Karpas-422 (cell line): ENCODE data around the gene ACY1. TPM values are rescaled to one million over a fixed set of nuclear protein-coding genes. Genes with fewer than 3 reads are reported as not detected.
A peak's percentile ranks its signal among the peaks of the same experiment; 100 is the strongest.

Experiments used
- DNase-seq: peaks from one replicate; pipeline ENCODE4 v3.0.0-alpha.2; 2015
- H2AFZ ChIP-seq: fragments of 200-600 bp; sonication (generic); 2 replicates; pipeline ENCODE4 v1.6.1; 2014; ENCODE audit warnings: antibody characterized with exemption, low read length, mixed read lengths
- H3K27ac ChIP-seq: fragments of 200-600 bp; sonication (generic); 2 replicates; pipeline ENCODE4 v1.5.1; 2014; ENCODE audit warnings: mild to moderate bottlenecking, low read length, moderate library complexity
- H3K27me3 ChIP-seq: fragments of 200-600 bp; sonication (generic); 2 replicates; pipeline ENCODE4 v1.6.1; 2014; ENCODE audit warnings: low read length, mixed read lengths
- H3K36me3 ChIP-seq: fragments of 200-600 bp; sonication (generic); 2 replicates; pipeline ENCODE4 v1.6.1; 2014; ENCODE audit warnings: low read length, mixed read lengths; ENCODE audit not compliant: insufficient read depth
- H3K4me1 ChIP-seq: fragments of 200-600 bp; sonication (generic); 2 replicates; pipeline ENCODE4 v1.6.1; 2014; ENCODE audit warnings: mild to moderate bottlenecking, low read length, mixed read lengths
- H3K4me2 ChIP-seq: fragments of 200-600 bp; sonication (generic); 2 replicates; pipeline ENCODE4 v1.6.1; 2014; ENCODE audit warnings: low read length, low read depth, mild to moderate bottlenecking; ENCODE audit not compliant: poor library complexity, severe bottlenecking
- H3K4me3 ChIP-seq: fragments of 200-600 bp; sonication (generic); 2 replicates; pipeline ENCODE4 v1.5.1; 2014; ENCODE audit warnings: mild to moderate bottlenecking, antibody characterized with exemption, low read length, mixed read lengths
- H3K79me2 ChIP-seq: fragments of 200-600 bp; sonication (generic); 2 replicates; pipeline ENCODE4 v1.6.1; 2014; ENCODE audit warnings: mild to moderate bottlenecking, low read length, mixed read lengths
- H3K9ac ChIP-seq: fragments of 200-600 bp; sonication (generic); 2 replicates; pipeline ENCODE4 v1.6.0; 2014; ENCODE audit warnings: low read length
- H3K9me2 ChIP-seq: fragments of 200-600 bp; sonication (generic), shearing (Covaris generic); replicated peaks from 2 replicates; pipeline ENCODE4 v1.6.0; 2014; ENCODE audit warnings: mild to moderate bottlenecking, low read length, moderate library complexity; ENCODE audit not compliant: insufficient read depth
- H3K9me3 ChIP-seq: fragments of 300-700, 200-600 bp; sonication (generic); 2 replicates; pipeline ENCODE4 v1.6.1; 2014; ENCODE audit warnings: low read length, mixed read lengths
- H4K20me1 ChIP-seq: fragments of 200-600 bp; sonication (generic); 2 replicates; pipeline ENCODE4 v1.6.1; 2014; ENCODE audit warnings: mild to moderate bottlenecking, antibody characterized with exemption, low read length, low read depth; ENCODE audit not compliant: insufficient read depth
- total RNA-seq: library from RNA; depleted of rRNA; stranded (reverse); fragments of >200 nt; shearing (Covaris generic); gene quantifications from 2 replicates; pipeline ENCODE4 v1.2.3, GENCODE V29; 2014; ENCODE audit warnings: low replicate concordance

ACY1 gene
- total RNA-seq, 1 experiment from 2014 or later, result 71.0 TPM

DNA sequence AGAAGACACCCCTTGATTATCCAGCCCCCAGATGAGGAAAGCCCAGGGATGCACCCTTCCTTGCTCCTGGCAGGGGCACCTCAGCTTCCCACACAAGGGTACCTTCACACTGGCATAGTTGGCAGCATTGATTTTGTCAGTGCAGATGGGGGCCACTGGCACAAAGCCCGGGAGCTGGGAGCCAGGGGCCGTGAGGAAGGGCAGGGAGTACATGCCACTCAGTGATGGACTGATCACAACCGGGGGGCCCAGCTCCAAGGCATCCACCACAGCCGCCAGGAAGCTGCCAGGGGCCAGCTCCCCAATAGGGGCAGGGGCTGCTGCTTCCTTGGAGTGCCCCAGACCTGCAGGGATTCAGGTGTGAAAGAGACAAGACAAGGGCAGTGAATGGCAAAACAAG, 13.5 kb upstream of the ACY1 start:
- Histone ChIP-seq H3K9me3 (no peaks in the 10 kb centered on the region), H3K9ac (no peak overlapping the region), H3K4me1 (peaks cover 56% of the 10 kb centered on the region), H3K27ac (no peak overlapping the region; the same call in 1 of the 2 replicates), H3K27me3 (no peaks in the 10 kb centered on the region), H3K79me2 (peaks cover 30% of the 10 kb centered on the region), H3K4me3 (no peak overlapping the region), H3K36me3 (0 out of 2 replicates have a peak, but pooled peaks cover 2% of the 10 kb centered on the region), H3K9me2 (no peaks in the 10 kb centered on the region), H2AFZ (no peak overlapping the region), H3K4me2 (no peak overlapping the region), H4K20me1 (no peaks in the 10 kb centered on the region)
- DNase-seq, result no peak

DNA sequence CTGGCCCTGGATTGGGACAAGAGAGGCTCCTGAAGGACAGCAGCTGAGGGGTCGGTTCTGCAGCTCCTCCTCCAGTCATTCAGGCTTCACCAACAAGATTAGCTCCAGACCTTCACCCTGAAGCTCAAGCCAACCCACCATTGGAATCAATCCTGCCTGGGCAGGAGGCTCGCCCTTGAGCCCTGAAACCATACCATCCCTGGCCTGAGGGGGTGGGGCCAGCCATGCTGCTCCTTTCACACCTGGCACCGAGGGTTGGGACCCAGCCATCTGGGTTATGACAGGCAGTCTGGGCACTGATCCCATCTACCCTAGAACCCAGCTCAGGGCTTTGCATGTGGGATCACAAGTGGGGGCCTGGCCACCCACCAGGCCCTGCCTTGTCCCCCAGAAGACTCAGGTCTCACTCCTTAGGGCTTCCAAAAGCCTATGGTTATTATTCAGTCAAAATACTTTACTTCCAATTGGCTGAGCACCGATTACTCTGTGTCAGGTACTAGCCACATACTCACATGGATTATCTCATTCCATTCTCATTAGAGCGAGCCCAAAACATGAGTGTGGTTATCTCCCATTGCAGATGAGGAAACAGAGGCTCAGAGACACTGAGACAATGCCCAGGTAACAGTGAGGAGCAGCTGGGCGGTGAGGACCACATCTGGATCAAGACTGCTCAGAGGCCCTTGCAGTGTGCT, 12.6 kb upstream of the ACY1 start:
- Histone ChIP-seq H3K27ac (no peak overlapping the region; the same call in 1 of the 2 replicates), H3K9ac (no peak overlapping the region), H3K4me3 (no peak overlapping the region)

DNA sequence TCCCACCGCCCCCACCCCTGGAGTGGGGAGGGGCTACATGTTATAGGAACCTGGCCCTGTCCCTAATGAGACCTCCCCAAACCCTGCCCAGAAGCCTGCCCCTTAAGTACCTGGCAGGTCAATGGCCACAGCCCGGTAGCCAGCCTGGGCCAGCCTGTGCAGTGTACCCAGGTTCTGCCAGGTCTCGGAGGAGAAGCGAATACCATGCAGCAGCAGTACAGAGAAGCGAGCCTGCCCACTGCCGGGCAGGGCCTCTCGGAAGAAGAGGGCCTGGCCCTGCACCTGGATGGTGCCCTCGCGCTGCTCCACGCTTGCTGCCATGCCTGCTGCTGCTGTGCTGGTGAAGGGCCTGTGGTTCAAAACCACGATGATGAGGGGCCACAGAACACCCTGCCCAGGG, 12.0 kb upstream of the ACY1 start:
- peaks cover 36% of the 10 kb centered on the region for H3K79me2 ChIP-seq
- no peaks in the 10 kb centered on the region for H3K9me2 ChIP-seq
- H3K9ac ChIP-seq, result no peak overlapping the region
- H2AFZ ChIP-seq, result no peak overlapping the region
- H3K9me3 ChIP-seq, result no peaks in the 10 kb centered on the region
- H3K27me3 ChIP-seq, result no peaks in the 10 kb centered on the region
- no peak overlapping the region for H3K27ac ChIP-seq
- no peak for DNase-seq
- no peak overlapping the region for H3K4me3 ChIP-seq
- peaks cover 60% of the 10 kb centered on the region for H3K4me1 ChIP-seq
- H3K36me3 ChIP-seq, result 0 out of 2 replicates have a peak, but pooled peaks cover 2% of the 10 kb centered on the region
- no peaks in the 10 kb centered on the region for H4K20me1 ChIP-seq
- peak overlapping the region; percentile 21 for H3K4me2 ChIP-seq

More for the DNA sequence above, 12.6 kb upstream of the ACY1 start:
- Histone ChIP-seq H2AFZ (no peak overlapping the region), H3K9me3 (no peaks in the 10 kb centered on the region), H4K20me1 (no peaks in the 10 kb centered on the region), H3K36me3 (0 out of 2 replicates have a peak, but pooled peaks cover 2% of the 10 kb centered on the region), H3K4me2 (peak overlapping the region; percentile 21), H3K79me2 (peaks cover 36% of the 10 kb centered on the region), H3K9me2 (no peaks in the 10 kb centered on the region), H3K27me3 (no peaks in the 10 kb centered on the region), H3K4me1 (peaks cover 61% of the 10 kb centered on the region)
- no peak for DNase-seq

GRCh38 chr3:51974277-51974962, 8.9 kb upstream of the ACY1 start:
- Histone ChIP-seq H2AFZ (peak overlapping the region; percentile 76; the same call in 1 of the 2 replicates), H3K36me3 (0 out of 2 replicates have a peak, but pooled peaks cover 2% of the 10 kb centered on the region), H3K9me3 (no peaks in the 10 kb centered on the region), H3K4me3 (peak overlapping the region; percentile 96), H3K27ac (peak overlapping the region; percentile 90), H3K4me2 (peak overlapping the region; percentile 97), H3K9ac (peak overlapping the region; percentile 99), H4K20me1 (no peaks in the 10 kb centered on the region), H3K27me3 (no peaks in the 10 kb centered on the region), H3K9me2 (no peaks in the 10 kb centered on the region), H3K4me1 (peaks cover 41% of the 10 kb centered on the region), H3K79me2 (peaks cover 46% of the 10 kb centered on the region)
- peak; percentile 77 for DNase-seq

- DNase-seq, result peak; percentile 93
- Histone ChIP-seq H3K27me3 (no peaks in the 10 kb centered on the region), H4K20me1 (no peaks in the 10 kb centered on the region), H3K27ac (peak within 1 kb of the TSS; percentile 90), H3K36me3 (0 out of 2 replicates have a peak, but pooled peaks cover 2% of the 10 kb centered on the region), H3K4me1 (peaks cover 40% of the 10 kb centered on the region), H3K79me2 (peaks cover 47% of the 10 kb centered on the region), H3K9me2 (no peaks in the 10 kb centered on the region), H3K9ac (peak within 1 kb of the TSS; percentile 99), H3K4me2 (peak within 1 kb of the TSS; percentile 97), H3K4me3 (peak within 1 kb of the TSS; percentile 96), H2AFZ (peak within 1 kb of the TSS; percentile 76), H3K9me3 (no peaks in the 10 kb centered on the region)
Measured at GRCh38 chr3:51974963-51975851, 8.1 kb upstream of the ACY1 start, which contains the start of gene ABHD14A. ABHD14A (plus strand) TSS chr3:51975064; CDS start chr3:51975136, 72 bp downstream.

DNA sequence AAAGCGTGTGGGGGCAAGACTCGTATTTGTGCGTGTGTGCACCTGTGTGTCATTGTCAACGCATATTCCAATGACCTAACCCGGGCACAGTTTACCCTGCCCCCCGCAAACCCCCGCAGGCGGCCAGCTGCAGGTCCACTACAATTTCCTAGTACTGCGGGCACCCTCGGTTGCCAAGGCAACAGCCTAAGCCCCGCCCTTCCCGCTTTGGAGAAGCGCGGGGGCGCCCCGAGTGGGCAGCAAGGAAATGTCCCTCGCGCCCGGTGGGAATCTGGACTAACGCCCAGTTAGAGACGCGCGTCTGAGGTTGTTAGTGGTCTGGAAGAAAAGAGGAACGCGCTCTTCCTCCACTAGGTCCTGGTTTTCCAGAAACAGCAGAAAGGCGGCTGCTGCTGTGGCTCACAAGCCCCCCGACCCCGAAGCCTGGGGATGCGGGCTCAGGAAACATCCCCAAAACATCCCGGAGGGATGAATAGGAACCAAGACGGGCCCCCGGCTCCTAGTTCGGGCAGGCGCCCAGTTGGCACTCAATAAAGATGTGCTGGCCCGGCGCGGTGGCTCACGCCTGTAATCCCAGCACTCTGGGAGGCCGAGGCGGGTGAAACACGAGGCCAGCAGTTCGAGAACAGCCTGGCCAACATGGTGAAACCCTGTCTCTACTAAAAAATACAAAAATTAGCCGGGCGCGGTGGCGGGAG, 7.3 kb upstream of the ACY1 start:
- Histone ChIP-seq H3K4me3 (peak overlapping the region; percentile 96), H3K4me2 (peak overlapping the region; percentile 97), H3K36me3 (no peaks in the 10 kb centered on the region), H3K4me1 (peaks cover 34% of the 10 kb centered on the region), H3K79me2 (peaks cover 55% of the 10 kb centered on the region), H3K27me3 (no peaks in the 10 kb centered on the region), H3K9me2 (no peaks in the 10 kb centered on the region), H2AFZ (peak overlapping the region; percentile 76), H3K9ac (peak overlapping the region; percentile 99), H3K27ac (peak overlapping the region; percentile 90), H3K9me3 (no peaks in the 10 kb centered on the region), H4K20me1 (no peaks in the 10 kb centered on the region)
- peak; percentile 76 for DNase-seq

GRCh38 chr3:51977446-51978142, 5.7 kb upstream of the ACY1 start:
- Histone ChIP-seq H3K27ac (peak overlapping the region; percentile 27; the same call in 1 of the 2 replicates), H3K4me1 (peaks cover 34% of the 10 kb centered on the region)
- no peak for DNase-seq

More at GRCh38 chr3:51977446-51978142, 5.7 kb upstream of the ACY1 start:
- no peak overlapping the region for H3K4me3 ChIP-seq
- no peak overlapping the region for H2AFZ ChIP-seq
- H3K79me2 ChIP-seq, result peaks cover 55% of the 10 kb centered on the region
- no peaks in the 10 kb centered on the region for H4K20me1 ChIP-seq
- no peak overlapping the region for H3K4me2 ChIP-seq
- no peaks in the 10 kb centered on the region for H3K27me3 ChIP-seq
- no peak overlapping the region for H3K9ac ChIP-seq
- no peaks in the 10 kb centered on the region for H3K9me3 ChIP-seq
- H3K36me3 ChIP-seq, result no peaks in the 10 kb centered on the region
- no peaks in the 10 kb centered on the region for H3K9me2 ChIP-seq
